SH-SY5Y (cell line): Measurements from ENCODE around the gene ARFGEF2.

ENCODE experiments used
- GATA2 ChIP-seq: IDR thresholded peaks from 2 replicates; pipeline ENCODE4 v1.6.1; 2011; ENCODE audit warnings: mild to moderate bottlenecking, low read depth, low read length
- GATA3 ChIP-seq: IDR thresholded peaks from 2 replicates; pipeline ENCODE4 v1.6.1; 2011; ENCODE audit warnings: low read depth, mild to moderate bottlenecking, low read length, moderate library complexity

ARFGEF2 gene

DNA sequence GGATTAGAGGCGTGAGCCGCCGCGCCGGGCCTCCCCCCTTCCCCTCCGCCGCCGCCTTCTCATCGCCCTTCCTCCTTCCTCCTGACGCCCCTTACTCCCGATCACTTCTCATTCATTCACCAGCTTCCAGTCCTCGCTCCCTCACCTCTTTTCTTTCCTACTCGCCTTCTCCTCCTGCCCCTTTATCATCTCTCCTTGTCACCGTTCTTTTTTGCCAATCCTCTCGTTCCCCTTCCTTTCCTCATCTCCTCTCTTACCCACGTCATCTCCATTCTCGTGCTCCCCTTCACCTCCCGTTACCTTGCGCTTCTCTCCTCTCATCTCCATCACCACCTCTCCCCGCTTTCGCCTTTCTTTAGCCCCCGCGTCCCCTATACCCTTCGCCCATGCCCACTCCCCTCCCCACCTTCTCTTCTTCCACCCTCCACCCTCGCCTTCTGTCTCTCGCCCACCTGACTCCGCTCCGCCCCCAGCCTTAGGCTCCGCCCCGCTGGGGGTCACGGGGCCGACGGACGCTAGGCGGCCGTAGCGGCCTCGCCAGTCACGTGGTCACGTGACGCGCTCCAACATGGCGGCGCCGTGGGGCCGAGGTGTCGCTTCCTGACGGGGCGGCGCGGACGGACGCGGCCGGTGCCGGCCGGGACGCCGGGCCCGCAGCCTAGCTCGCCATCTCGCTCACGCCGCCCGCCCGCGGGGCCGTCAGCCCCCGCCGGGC, at the start of gene ARFGEF2:
TSS of gene ARFGEF2 (plus strand) at position 544 of the 715 bp plus-strand sequence. CDS start 179 bp downstream, outside the sequence.
- TF ChIP-seq GATA2: no peak
- no peak for TF ChIP-seq GATA3

DNA sequence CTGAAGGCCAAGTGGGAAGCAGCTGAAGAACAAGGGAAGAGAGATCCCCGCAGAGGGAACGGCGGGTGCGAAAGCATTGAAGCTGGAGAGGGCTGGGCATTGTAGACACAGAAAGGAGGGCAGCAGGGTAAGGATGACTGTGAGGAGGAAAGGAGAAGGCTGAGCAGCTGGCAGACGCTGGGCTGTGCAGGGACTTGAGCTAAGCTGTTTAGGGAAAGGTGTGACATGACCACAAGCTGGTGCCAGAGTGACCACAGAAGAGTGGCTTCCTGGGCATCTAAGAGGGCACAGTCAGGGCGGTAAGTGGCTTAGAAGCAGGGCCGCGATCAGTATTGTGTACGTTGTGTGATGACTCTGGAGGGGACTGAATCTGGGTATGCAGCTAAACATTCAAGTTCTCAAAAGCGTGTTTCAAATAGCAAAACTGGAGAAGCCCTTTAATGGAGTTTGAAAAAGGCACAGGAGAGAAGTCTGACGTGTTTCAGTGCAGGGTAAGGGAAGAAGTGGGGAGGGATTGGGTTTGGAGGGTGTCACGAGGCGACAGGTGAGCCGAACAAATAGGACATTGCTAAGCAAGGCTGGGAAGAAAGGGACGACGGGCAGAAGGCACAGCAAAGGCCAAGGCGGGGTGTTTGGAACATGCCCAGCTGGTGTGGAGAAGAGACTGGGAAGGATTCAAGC, 46.1 kb upstream of the ARFGEF2 start:
- TF ChIP-seq GATA2 (no peak), GATA3 (no peak)

DNA sequence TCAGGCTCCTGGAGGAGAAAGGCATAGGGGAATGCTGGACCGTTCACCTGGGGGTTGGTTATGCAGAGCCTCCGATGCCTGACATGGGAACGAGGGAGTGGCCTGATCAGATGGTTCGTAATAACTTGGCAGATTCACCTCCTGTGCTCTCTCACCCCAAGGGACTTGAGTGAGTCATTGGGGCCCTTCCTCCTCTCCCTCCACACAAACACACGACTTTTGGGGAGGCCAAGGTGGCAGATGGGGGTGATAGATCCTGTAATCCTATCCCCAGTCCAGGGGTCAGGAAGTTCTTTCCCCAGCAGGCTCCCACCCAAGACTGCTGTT, 45.6 kb upstream of the ARFGEF2 start:
- TF ChIP-seq GATA3 (no peak), GATA2 (no peak)

DNA sequence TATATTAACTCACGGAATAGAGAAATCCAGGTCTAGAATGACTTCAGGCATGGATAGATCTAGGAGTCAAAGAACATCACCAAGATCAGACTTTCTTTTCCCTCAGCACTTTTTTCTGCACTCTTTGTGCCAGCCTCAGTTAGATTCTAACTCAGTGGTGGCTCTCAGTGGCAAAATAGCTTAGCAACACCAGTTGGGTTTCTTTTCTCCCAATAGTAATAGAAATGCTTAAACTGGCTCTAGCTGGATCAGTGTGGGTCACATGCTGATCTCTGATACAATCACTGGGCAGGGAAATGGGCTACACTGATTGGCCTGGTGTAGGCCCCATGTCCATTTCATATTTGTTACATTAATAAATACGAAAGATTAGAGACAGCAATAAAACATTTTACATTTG, 44.2 kb upstream of the ARFGEF2 start:
- TF ChIP-seq GATA2 (no peak), GATA3 (no peak)

DNA sequence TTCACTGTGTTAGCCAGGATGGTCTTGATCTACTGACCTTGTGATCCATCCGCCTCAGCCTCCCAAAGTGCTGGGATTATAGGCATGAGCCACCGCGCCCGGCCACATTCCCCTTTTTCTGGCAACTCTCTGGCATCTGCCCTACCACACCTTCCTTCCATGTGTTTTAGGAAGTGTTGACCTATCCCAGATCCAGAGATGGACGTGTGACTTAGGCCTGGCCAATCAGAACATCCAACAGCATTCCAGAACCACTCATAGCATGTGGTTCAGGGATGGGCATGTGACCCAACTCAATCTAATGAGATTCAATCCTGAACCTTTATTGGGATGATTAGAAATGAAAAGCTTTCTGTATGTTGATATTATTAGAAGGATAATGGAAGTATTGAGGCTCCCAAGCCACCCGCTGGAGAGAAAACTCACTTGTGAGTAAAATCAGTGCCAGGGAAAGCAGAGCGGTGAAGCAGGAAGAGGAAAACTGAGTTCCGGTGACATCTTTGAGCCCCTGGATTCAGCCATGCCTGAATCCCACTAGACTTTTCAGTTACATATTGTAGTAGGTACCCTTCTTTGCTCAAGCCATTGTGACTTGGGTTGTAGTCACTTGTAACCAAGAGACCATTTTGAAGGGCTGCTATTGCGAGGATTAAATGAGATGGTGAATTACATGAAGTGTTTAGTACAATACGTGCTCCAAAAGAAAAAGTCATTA, 42.8 kb upstream of the ARFGEF2 start:
- no peak for TF ChIP-seq GATA3
- no peak for TF ChIP-seq GATA2

DNA sequence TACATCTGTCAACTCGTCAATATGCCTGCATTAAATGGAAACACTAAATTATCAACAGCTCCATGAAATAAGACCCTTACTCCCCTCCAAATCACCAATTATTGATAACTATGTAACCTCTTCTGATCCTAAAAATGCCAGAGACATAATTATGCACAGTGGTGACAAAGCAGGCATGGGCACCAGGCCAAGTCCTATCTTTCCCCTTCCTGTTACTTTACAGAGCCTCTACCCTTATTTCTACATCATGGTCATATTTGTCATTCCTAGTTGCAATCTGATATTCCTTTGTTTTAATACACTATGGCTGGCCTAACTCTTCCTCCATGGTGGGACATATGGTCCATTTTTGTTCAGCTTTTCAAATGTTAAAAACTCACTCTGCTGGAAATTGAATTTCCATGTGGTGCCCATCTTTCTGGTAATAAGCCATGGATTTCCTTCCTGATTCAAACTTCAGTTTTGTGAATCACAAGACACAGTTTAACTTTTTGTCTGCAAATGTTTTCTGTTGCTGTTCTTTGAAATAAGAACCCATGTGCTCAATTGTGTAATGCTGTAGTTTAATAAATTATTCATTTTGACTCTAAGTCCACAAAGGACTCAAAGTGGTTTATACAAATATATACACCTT, 41.8 kb upstream of the ARFGEF2 start:
- TF ChIP-seq GATA3: no peak
- no peak for TF ChIP-seq GATA2

DNA sequence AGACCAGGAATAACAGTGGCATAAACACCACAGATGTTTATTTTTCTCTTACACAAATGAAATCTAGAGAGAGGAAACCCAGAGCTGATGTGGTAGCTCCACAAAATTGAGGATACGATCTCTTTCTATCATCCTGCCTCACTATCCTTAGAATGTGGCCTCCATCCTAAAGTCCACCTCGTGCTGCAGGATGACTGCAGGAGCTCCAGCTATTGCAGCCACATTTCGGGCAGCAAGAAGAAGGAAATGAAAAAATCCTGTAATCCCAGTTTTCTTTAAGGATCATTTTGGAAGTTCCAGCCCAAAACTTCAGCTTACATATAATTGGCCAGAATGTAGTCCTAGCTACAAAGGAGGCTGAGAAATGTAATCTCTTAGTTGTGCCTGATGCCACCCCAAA, 41.2 kb upstream of the ARFGEF2 start:
- TF ChIP-seq GATA2 (no peak), GATA3 (no peak)

DNA sequence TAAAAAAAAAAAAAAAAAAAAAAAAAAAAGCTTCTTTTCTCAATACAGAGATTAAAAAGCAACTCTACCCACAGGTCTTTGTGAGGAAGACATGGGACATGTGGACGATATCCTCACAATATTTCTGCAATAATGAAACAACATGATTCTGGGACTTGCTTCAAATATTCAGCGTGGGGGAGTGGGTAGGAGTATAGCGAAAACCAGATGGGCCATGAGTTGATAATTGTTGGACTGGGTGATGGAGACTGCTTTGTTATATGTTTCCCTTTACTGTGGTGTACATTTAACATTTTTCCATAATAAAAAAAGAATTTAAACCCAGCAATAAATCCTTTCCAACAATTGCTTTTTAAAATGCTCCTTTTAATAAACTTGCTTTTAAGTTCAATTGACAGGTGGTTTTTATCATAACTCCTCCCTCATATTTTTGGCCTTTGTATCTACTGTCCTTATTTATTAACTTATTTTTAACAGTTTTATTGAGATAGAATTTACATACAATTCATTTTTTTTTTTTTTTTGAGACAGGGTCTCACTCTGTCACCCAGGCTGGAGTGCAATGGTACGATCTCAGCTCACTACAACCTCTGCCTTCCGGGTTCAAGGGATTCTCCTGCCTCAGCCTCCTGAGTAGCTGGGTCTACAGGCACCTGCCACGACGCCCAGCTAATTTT, 40.4 kb upstream of the ARFGEF2 start:
- TF ChIP-seq GATA3 (no peak), GATA2 (no peak)

DNA sequence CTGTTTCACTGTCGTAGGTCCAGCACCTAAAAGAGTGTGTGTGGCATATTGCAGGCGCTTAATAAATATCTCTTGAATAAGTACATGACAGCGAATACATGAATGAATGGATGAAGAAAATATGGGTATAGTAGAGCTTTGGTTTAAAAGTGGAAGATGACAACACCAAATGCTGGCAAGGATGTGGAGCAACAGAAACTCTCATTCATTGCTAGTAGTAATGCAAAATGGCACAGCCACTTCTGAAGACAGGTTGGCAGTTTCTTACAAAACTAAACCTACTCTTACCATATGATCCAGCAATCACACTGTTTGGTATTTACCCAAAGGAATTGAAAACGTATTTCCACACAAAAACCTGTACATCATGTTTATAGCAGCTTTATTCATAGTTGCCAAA, 36.3 kb upstream of the ARFGEF2 start:
- no peak for TF ChIP-seq GATA2

DNA sequence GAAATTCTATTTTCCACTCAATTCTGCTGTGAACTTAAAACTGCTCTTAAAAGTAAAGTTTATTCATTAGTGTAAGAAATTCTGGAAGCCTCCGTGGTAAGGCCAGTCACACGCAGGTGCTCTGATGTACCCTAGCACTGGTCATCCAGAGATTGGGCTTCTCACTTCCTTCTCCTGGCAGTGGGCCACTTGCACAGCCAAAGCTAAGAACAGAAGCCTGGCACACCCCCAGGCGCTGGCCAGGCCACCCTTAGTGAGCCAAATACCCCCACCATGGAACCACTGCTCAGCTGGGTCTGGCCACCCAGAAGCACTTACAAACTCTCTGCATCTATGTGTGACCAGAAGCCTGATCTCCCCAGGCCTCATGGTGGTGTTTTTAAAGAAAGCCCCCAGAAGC, 35.3 kb upstream of the ARFGEF2 start:
- no peak for TF ChIP-seq GATA2
- TF ChIP-seq GATA3: no peak

DNA sequence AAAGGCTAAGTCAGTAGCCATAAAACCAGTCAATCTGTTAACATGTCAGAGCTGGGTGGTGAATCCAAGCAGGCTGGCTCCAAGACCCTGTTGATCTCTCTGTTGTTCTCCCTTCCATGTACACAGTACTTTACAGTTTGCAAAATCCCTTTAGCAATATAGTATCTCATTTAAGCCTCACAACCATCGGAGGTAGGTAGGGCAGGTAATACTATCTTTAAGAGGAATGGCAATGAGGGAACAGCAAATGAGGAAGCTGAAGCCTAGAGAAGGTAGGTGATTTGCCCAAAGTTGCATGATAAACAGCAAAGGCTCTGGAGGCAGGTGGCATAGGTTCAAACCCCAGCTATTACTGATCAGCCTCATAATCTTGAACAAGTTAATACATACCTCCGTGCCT, 34.7 kb upstream of the ARFGEF2 start:
- TF ChIP-seq GATA2 (no peak), GATA3 (no peak)

DNA sequence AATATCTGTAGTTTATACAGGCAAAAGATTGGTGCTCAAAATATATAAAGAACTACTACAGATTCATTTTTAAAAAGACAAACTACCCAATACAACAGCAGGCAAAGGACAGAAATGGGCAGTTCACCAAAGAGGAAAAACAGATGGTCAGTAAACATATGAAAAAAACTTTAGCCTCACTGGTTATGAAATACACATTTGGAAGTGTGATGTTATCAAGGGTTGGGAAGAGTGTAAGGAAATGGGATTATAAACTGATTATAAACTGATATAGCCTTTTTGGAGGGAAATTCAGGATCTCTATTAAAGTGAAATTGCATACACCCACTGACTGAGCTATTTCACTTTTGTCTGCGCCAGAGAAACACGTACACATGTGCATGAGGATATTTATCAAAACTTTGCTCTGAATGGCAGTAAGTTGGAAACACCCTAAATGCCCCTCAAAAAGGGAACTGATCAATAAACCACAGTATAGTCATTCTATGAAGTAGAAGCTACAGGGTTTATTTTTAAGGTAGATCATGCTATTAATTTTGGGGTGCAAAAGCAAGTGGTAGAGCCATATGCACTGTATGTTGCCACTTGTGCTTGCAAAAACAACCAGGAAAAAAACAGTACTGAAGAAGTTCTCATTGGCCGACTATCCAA, 32.2 kb upstream of the ARFGEF2 start:
- TF ChIP-seq GATA2 (no peak; the same call in 1 of the 2 replicates), GATA3 (peak; percentile 70)

DNA sequence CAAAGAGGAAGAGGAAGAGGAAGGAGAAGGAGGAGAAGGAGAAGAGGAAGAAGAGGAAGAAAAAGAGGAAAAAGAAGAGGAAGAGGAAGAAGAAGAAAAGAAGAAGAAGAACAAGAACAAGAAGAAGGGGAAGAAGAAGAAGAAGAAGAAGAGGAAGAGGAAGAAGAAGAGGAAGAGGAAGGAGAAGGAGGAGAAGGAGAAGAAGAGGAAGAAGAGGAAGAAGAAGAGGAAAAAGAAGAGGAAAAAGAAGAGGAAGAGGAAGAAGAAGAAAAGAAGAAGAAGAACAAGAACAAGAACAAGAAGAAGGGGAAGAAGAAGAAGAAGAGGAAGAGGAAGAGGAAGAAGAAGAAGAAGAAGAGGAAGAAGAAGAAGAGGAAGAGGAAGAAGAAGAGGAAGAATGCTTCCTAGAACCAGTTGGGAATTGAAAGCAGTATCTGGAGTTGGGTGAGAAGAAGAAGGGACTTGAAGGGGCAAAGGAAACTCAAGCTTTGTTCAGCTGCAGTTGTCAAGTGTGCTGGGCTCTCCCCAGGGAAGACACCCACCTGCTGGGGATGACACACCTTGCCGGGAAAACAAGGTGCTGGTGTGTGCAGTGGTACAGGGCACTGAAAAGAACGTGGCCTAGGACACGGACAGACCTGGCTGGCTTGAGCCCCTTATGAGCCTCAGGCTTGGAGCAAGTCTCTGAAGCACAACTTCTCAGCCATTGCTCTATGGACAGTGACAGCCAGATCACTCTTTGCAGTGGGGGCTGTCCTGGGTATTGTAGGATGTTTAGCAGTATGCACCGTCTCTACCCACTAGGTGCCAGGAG, 30.1 kb upstream of the ARFGEF2 start:
- TF ChIP-seq GATA3 (no peak), GATA2 (no peak)
